CD4-positive, alpha-beta T cell (primary cell): ENCODE results near the gene UBXN7. TPM values are rescaled to one million over a fixed set of nuclear protein-coding genes. Genes with fewer than 3 reads are reported as not detected.

Experiments
- ATAC-seq: fragments of 200-7000 bp; cut with Tn5 transposase; one replicate; pipeline ENCODE4 v1.10.0; 2022; ENCODE audit warnings: mild to moderate bottlenecking; ENCODE audit not compliant: poor library complexity
- CTCF ChIA-PET: fragments of 350-600 bp; sonication (Branson Sonifier 250); formaldehyde crosslinking; loops from one replicate; lab custom pipeline; 2021; ENCODE audit warnings: antibody characterized with exemption, inconsistent platforms; lab: Charles Lee
- POLR2A ChIA-PET: fragments of 350-600 bp; sonication (Branson Sonifier 250); formaldehyde crosslinking; loops from one replicate; lab custom pipeline; 2021; ENCODE audit warnings: antibody characterized with exemption, inconsistent platforms; lab: Charles Lee
- DNase-seq, 14 experiments: peaks; one replicate each; pipeline ENCODE4 v3.0.0-alpha.2; 2013 to 2020; ENCODE audit warnings: mixed read lengths in 2 of 14
- H3K27ac ChIP-seq, 2 donors: one replicate each; pipeline versions ENCODE4 v1.5.1 to v1.7.0; 2013; ENCODE audit warnings: low read length in 2 of 2, low read depth in 1 of 2, mild to moderate bottlenecking in 1 of 2
- H3K27me3 ChIP-seq, 2 experiments: 1 replicate in 1 of 2; 2 replicates in 1 of 2; pipeline versions ENCODE4 v1.6.1 to v1.7.0; 2013; ENCODE audit warnings: low read length in 2 of 2, control low read depth in 1 of 2, mild to moderate bottlenecking in 1 of 2, moderate library complexity in 1 of 2; ENCODE audit not compliant: insufficient read depth in 2 of 2, control insufficient read depth in 1 of 2
- H3K36me3 ChIP-seq: one replicate; pipeline ENCODE4 v1.6.1; 2013; ENCODE audit warnings: low read length, control low read depth; ENCODE audit not compliant: insufficient read depth
- H3K4me1 ChIP-seq: one replicate; pipeline ENCODE4 v1.6.1; 2013; ENCODE audit warnings: low read length, control low read depth; ENCODE audit not compliant: insufficient read depth
- H3K4me3 ChIP-seq: one replicate; pipeline ENCODE4 v1.5.1; 2013; ENCODE audit warnings: mild to moderate bottlenecking, low read length, moderate library complexity
- H3K9me3 ChIP-seq, 2 experiments: 1 replicate in 1 of 2; 2 replicates in 1 of 2; pipeline versions ENCODE4 v1.6.1 to v1.7.0; 2013; ENCODE audit warnings: low read length in 2 of 2, mild to moderate bottlenecking in 2 of 2, control low read depth in 1 of 2, moderate library complexity in 1 of 2; ENCODE audit not compliant: control insufficient read depth in 1 of 2, insufficient read depth in 1 of 2
- H3K27ac Mint-ChIP-seq: one replicate; pipeline ENCODE4 v1.8.0; 2020; ENCODE audit warnings: mixed read lengths
- H3K27me3 Mint-ChIP-seq: one replicate; pipeline ENCODE4 v1.8.0; 2021; ENCODE audit warnings: mixed read lengths
- H3K36me3 Mint-ChIP-seq: one replicate; pipeline ENCODE4 v1.8.0; 2021; ENCODE audit warnings: low read depth, mixed read lengths
- H3K4me1 Mint-ChIP-seq: one replicate; pipeline ENCODE4 v1.8.0; 2021; ENCODE audit warnings: low read depth, mixed read lengths
- H3K4me3 Mint-ChIP-seq: one replicate; pipeline ENCODE4 v1.8.0; 2020; ENCODE audit warnings: mild to moderate bottlenecking, mixed read lengths
- H3K9me3 Mint-ChIP-seq: one replicate; pipeline ENCODE4 v1.8.0; 2020; ENCODE audit warnings: mixed read lengths
- CTCF ChIP-seq: fragments of 200-600 bp; IDR thresholded peaks from one replicate; pipeline ENCODE4 v1.8.0; 2022; ENCODE audit warnings: antibody characterized with exemption, mild to moderate bottlenecking
- intact Hi-C, 2 experiments: fragments of 100-400 bp; cut with DNase I in 1 of 2; cut with micrococcal nuclease in 1 of 2; formaldehyde crosslinking; loops; one replicate each; pipeline versions ENCODE4 v1.15.1 to v1.9.0; 2023 to 2025; cut with DNase I, micrococcal nuclease
- polyA plus RNA-seq, 2 donors: library from polyadenylated mRNA; unstranded; fragments of 120-200 nt; gene quantifications; one replicate each; pipeline ENCODE4 v1.2.1, GENCODE V29; 2013
- total RNA-seq, 174 experiments: library from RNA in 2 of 174; stranded (reverse) in 2 of 174; gene quantifications; one replicate each; pipeline ENCODE4 v1.2.3 and lab custom pipeline; 2021 to 2026

Gene UBXN7
- total RNA-seq (10 to 100 TPM; 75.3 to 83.6 TPM), total RNA-seq (lab: John Stamatoyannopoulos, UW) (34.1 to 218 (median 94.4) reads per million in 172 experiments)
- 18.4 TPM for polyA plus RNA-seq (2013, experiment 1 of 2)
- 22.7 TPM for polyA plus RNA-seq (2013, experiment 2 of 2)

- ATAC-seq: peak; percentile 85
- POLR2A ChIA-PET: interaction anchor here (0.6 to 2.2 kb wide), 14 partner anchors 10 to 510 kb away, joined by 3 to 29 read pairs (median 4); partner anchors contain the start of genes CEP19, DYNLT2B, FBXO45 and NCBP2
- H3K27ac ChIP-seq: peak within 1 kb of the TSS; percentile 83 to 87
These were observed at the start of gene UBXN7 for GRCh38 chr3:196432137-196432879. Gene UBXN7, minus strand, starts transcription at chr3:196432427. Its CDS starts 28 bp downstream, at chr3:196432399.

GRCh38 chr3:196477678-196478077 is 45.5 kb upstream of the UBXN7 start:
- CTCF ChIA-PET: no interaction called here
- H3K4me1 ChIP-seq: no peaks in the 10 kb centered on the region
- DNase-seq: no peak
- no peak overlapping the region for H3K27ac Mint-ChIP-seq
- no peaks in the 10 kb centered on the region for H3K9me3 ChIP-seq
- no peaks in the 10 kb centered on the region for H3K9me3 Mint-ChIP-seq
- POLR2A ChIA-PET: interaction anchor here (0.6 kb wide), 1 partner anchor 22 kb away, joined by 5 read pairs; no protein-coding TSS in a partner anchor
- no peak overlapping the region for H3K27ac ChIP-seq
- H3K27me3 ChIP-seq: no peaks in the 10 kb centered on the region
- no peaks in the 10 kb centered on the region for H3K27me3 Mint-ChIP-seq
- H3K4me1 Mint-ChIP-seq: no peaks in the 10 kb centered on the region
- TF ChIP-seq CTCF: no peak
- H3K36me3 Mint-ChIP-seq: peaks cover 81% of the 10 kb centered on the region
- intact Hi-C loops: no loop called here
- peaks cover 73% of the 10 kb centered on the region for H3K36me3 ChIP-seq
- no peak overlapping the region for H3K4me3 Mint-ChIP-seq
- ATAC-seq: no peak
- no peak overlapping the region for H3K4me3 ChIP-seq

More at GRCh38 chr3:196432137-196432879, at the start of gene UBXN7:
- peak; percentile 92 to 99 (median 97) for DNase-seq
- H3K27ac Mint-ChIP-seq: peak within 1 kb of the TSS; percentile 96
- CTCF ChIA-PET: interaction anchor here (0.5 to 1.2 kb wide), 2 partner anchors 9 to 438 kb away, joined by 3 to 4 read pairs; no protein-coding TSS in a partner anchor
- peaks cover 29% of the 10 kb centered on the region for H3K36me3 Mint-ChIP-seq
- Histone ChIP-seq H3K36me3 (peaks cover 5% of the 10 kb centered on the region), H3K9me3 (no peaks in the 10 kb centered on the region), H3K4me3 (peak within 1 kb of the TSS; percentile 98), H3K27me3 (no peaks in the 10 kb centered on the region), H3K4me1 (peaks cover 17% of the 10 kb centered on the region)
- intact Hi-C loops: loop anchor here (1.0 to 10.0 kb wide), 4 partner anchors 70 to 282 kb away; partner anchors contain the start of genes RNF168 (in 2 of the 2), CEP19 (in 1 of the 2), FBXO45 (in 1 of the 2) and PIGX (in 1 of the 2)
- no peaks in the 10 kb centered on the region for H3K9me3 Mint-ChIP-seq
- H3K27me3 Mint-ChIP-seq: no peaks in the 10 kb centered on the region
- no peak for TF ChIP-seq CTCF
- peaks cover 22% of the 10 kb centered on the region for H3K4me1 Mint-ChIP-seq
- H3K4me3 Mint-ChIP-seq: peak within 1 kb of the TSS; percentile 84

- POLR2A ChIA-PET: no interaction called here
These were observed 40.1 kb upstream of the UBXN7 start for GRCh38 chr3:196472286-196472685.

More at GRCh38 chr3:196472286-196472685, 40.1 kb upstream of the UBXN7 start:
- no peaks in the 10 kb centered on the region for H3K9me3 ChIP-seq
- H3K27me3 ChIP-seq: no peaks in the 10 kb centered on the region
- peaks cover 78% of the 10 kb centered on the region for H3K36me3 Mint-ChIP-seq
- no peaks in the 10 kb centered on the region for H3K27me3 Mint-ChIP-seq
- ATAC-seq (no peak), DNase-seq (no peak)
- H3K27ac Mint-ChIP-seq: no peak overlapping the region
- intact Hi-C loops: no loop called here
- H3K4me3 Mint-ChIP-seq: no peak overlapping the region
- H3K27ac ChIP-seq: no peak overlapping the region
- H3K4me3 ChIP-seq: no peak overlapping the region
- no peaks in the 10 kb centered on the region for H3K9me3 Mint-ChIP-seq
- no peak for TF ChIP-seq CTCF
- CTCF ChIA-PET: no interaction called here
- H3K4me1 ChIP-seq: no peaks in the 10 kb centered on the region
- H3K36me3 ChIP-seq: peaks cover 55% of the 10 kb centered on the region
- H3K4me1 Mint-ChIP-seq: no peaks in the 10 kb centered on the region
